Measurements from ENCODE around the gene TYMP.

Gene TYMP

GRCh38 chr22:50482107-50483074, 47.4 kb downstream of the TYMP start:
- DNase-seq = no peak

- DNase-seq = peak in 1 of 2 experiments; percentile 3
These were observed 48.2 kb downstream of the TYMP start, which contains the start of gene ADM2 for GRCh38 chr22:50481440-50482106. Gene ADM2 (plus strand): TSS chr22:50481543. CDS start chr22:50481848, 305 bp downstream.

- DNase-seq = no peak
These were observed 48.8 kb downstream of the TYMP start for GRCh38 chr22:50481045-50481439.

- no peak for DNase-seq
These were observed 50.1 kb downstream of the TYMP start for GRCh38 chr22:50479721-50480120.

- no peak for DNase-seq
These were observed 51.9 kb downstream of the TYMP start for GRCh38 chr22:50477923-50478322.

- no peak for DNase-seq
These were observed 52.9 kb downstream of the TYMP start for GRCh38 chr22:50476868-50477267.
